Keratinocyte (primary cell): ENCODE measurements around the gene CALHM1. TPM values are rescaled to one million over a fixed set of nuclear protein-coding genes. Genes with fewer than 3 reads are reported as not detected.

Experiments
- DNase-seq: peaks from one replicate; pipeline ENCODE4 v3.0.0-alpha.2; 2011; ENCODE audit warnings: low read depth, missing footprints, low spot score
- FAIRE-seq: peaks from 2 replicates; lab custom pipeline; 2011; peaks lifted over from hg19 to GRCh38; lab: Jason Lieb, UNC
- H2AFZ ChIP-seq: 2 replicates; pipeline ENCODE4 v1.6.0; 2012; ENCODE audit warnings: low read length, control low read depth, inconsistent platforms; ENCODE audit not compliant: control insufficient read depth
- H3K27ac ChIP-seq: 2 replicates; pipeline ENCODE4 v1.5.1; 2011; ENCODE audit warnings: low read length; ENCODE audit not compliant: control insufficient read depth, insufficient read depth
- H3K27me3 ChIP-seq: 3 replicates; pipeline ENCODE4 v1.6.0; 2011; ENCODE audit warnings: low read length; ENCODE audit not compliant: control insufficient read depth, insufficient read depth; ENCODE audit errors: extremely low read depth
- H3K36me3 ChIP-seq, 2 experiments: 2 replicates in 1 of 2; 3 replicates in 1 of 2; pipeline ENCODE4 v1.5.1; 2011; ENCODE audit warnings: low read length in 2 of 2, mild to moderate bottlenecking in 1 of 2; ENCODE audit not compliant: control insufficient read depth in 2 of 2, insufficient read depth in 2 of 2; ENCODE audit errors: extremely low read depth in 1 of 2
- H3K4me1 ChIP-seq: 3 replicates; pipeline ENCODE4 v1.5.1; 2011; ENCODE audit warnings: low read length; ENCODE audit not compliant: control insufficient read depth, insufficient read depth; ENCODE audit errors: extremely low read depth
- H3K4me2 ChIP-seq: 3 replicates; pipeline ENCODE4 v1.6.0; 2011; ENCODE audit warnings: low read depth, low read length; ENCODE audit not compliant: control insufficient read depth, insufficient read depth; ENCODE audit errors: extremely low read depth
- H3K4me3 ChIP-seq, 3 experiments: fragments of 200-600 bp in 1 of 3; sonication (generic) in 1 of 3; 2 replicates in 2 of 3; 3 replicates in 1 of 3; pipeline ENCODE4 v1.5.1; 2011 to 2016; ENCODE audit warnings: low read length in 3 of 3, mild to moderate bottlenecking in 3 of 3, control low read depth in 2 of 3, inconsistent platforms in 1 of 3, low read depth in 1 of 3, mixed read lengths in 1 of 3, mixed run types in 1 of 3, moderate library complexity in 1 of 3; ENCODE audit not compliant: control insufficient read depth in 2 of 3, insufficient read depth in 2 of 3; ENCODE audit errors: extremely low read depth in 1 of 3
- H3K79me2 ChIP-seq: 2 replicates; pipeline ENCODE4 v1.6.0; 2012; ENCODE audit warnings: low read length; ENCODE audit not compliant: control insufficient read depth, insufficient read depth
- H3K9ac ChIP-seq: 3 replicates; pipeline ENCODE4 v1.6.0; 2011; ENCODE audit warnings: low read length; ENCODE audit not compliant: control insufficient read depth, insufficient read depth; ENCODE audit errors: extremely low read depth
- H3K9me1 ChIP-seq: 3 replicates; pipeline ENCODE4 v1.6.0; 2011; ENCODE audit warnings: low read length; ENCODE audit not compliant: control insufficient read depth, insufficient read depth; ENCODE audit errors: extremely low read depth
- H3K9me3 ChIP-seq: 2 replicates; pipeline ENCODE4 v1.5.1; 2012; ENCODE audit warnings: low read depth, low read length; ENCODE audit not compliant: control insufficient read depth
- H4K20me1 ChIP-seq: 3 replicates; pipeline ENCODE4 v1.6.0; 2011; ENCODE audit warnings: low read length; ENCODE audit not compliant: control insufficient read depth, insufficient read depth; ENCODE audit errors: extremely low read depth
- CTCF ChIP-seq, 3 experiments: IDR thresholded peaks in 1 of 3; conservative IDR thresholded peaks in 1 of 3; optimal IDR thresholded peaks in 1 of 3; 2 replicates in 2 of 3; 3 replicates in 1 of 3; pipeline versions ENCODE3 to v1.5.1; 2011; ENCODE audit warnings: low read length in 3 of 3, mild to moderate bottlenecking in 3 of 3, moderate library complexity in 2 of 3, control low read depth in 1 of 3, inconsistent platforms in 1 of 3; ENCODE audit not compliant: insufficient read depth in 2 of 3; ENCODE audit errors: extremely low read depth in 1 of 3
- EZH2 ChIP-seq: IDR thresholded peaks from one replicate; pipeline ENCODE4 v1.6.1; 2012; ENCODE audit warnings: inconsistent platforms, mild to moderate bottlenecking, low read length, moderate library complexity
- dilution Hi-C: fragments of 300-500 bp; cut with MboI; formaldehyde crosslinking; loops from one replicate; pipeline ENCODE4 v1.7.0; 2020; ENCODE audit warnings: low sequenced_read_pairs; ENCODE audit not compliant: extremely low pct_ligation_motif_present
- polyA plus RNA-seq, 5 experiments: library from polyadenylated mRNA; depleted of rRNA in 3 of 5; stranded (reverse) in 3 of 5; stranded (forward) in 1 of 5; unstranded in 1 of 5; fragments of >200 nt; gene quantifications; 1 replicate in 1 of 5; 2 replicates in 3 of 5; 3 replicates in 1 of 5; pipeline versions ENCODE4 v1.2.1 to v1.2.3, GENCODE V29; 2011 to 2012; ENCODE audit warnings: missing spikeins in 2 of 5, low read depth in 1 of 5, low replicate concordance in 1 of 5

Gene CALHM1
- polyA plus RNA-seq, 1 donor (not counting 4 experiments of a cell fraction or from before 2014, with no cell fraction given) = not detected

- TF ChIP-seq EZH2 = no peak
- no peak for TF ChIP-seq CTCF (optimal IDR thresholded peaks at IDR 0.05 in 1 of 3, IDR thresholded peaks at IDR 0.05 in 1 of 3, conservative IDR thresholded peaks at IDR 0.05 in 1 of 3; ENCODE audit: extremely low read depth in 1 of 3, insufficient read depth in 2 of 3, low read length in 3 of 3)
- H3K36me3 ChIP-seq = peaks cover 51% of the 10 kb centered on the region in 2 experiments
- DNase-seq = no peak
These were observed 29.1 kb downstream of the CALHM1 start for GRCh38 chr10:103429647-103430046.

GRCh38 chr10:103428989-103429643, 29.6 kb downstream of the CALHM1 start:
- H4K20me1 ChIP-seq = no peaks in the 10 kb centered on the region
- dilution Hi-C loops = no loop called here
- H3K9ac ChIP-seq = no peak overlapping the region
- no peaks in the 10 kb centered on the region for H3K9me3 ChIP-seq
- H3K36me3 ChIP-seq = peaks cover 48 to 49% of the 10 kb centered on the region in 2 experiments
- H3K4me3 ChIP-seq = no peak overlapping the region
- H3K4me1 ChIP-seq = no peaks in the 10 kb centered on the region
- H3K27me3 ChIP-seq = no peaks in the 10 kb centered on the region
- TF ChIP-seq CTCF (optimal IDR thresholded peaks at IDR 0.05 in 1 of 3, IDR thresholded peaks at IDR 0.05 in 1 of 3, conservative IDR thresholded peaks at IDR 0.05 in 1 of 3; ENCODE audit: extremely low read depth in 1 of 3, insufficient read depth in 2 of 3, low read length in 3 of 3) (no peak), EZH2 (no peak)
- H2AFZ ChIP-seq = no peak overlapping the region
- peaks cover 1% of the 10 kb centered on the region for H3K79me2 ChIP-seq
- H3K9me1 ChIP-seq = no peaks in the 10 kb centered on the region
- FAIRE-seq (no peak), DNase-seq (no peak)
- H3K4me2 ChIP-seq = no peak overlapping the region
- no peak overlapping the region for H3K27ac ChIP-seq

More at GRCh38 chr10:103429647-103430046, 29.1 kb downstream of the CALHM1 start:
- Histone ChIP-seq H3K4me1 (no peaks in the 10 kb centered on the region), H3K27me3 (no peaks in the 10 kb centered on the region), H3K9me3 (no peaks in the 10 kb centered on the region), H4K20me1 (no peaks in the 10 kb centered on the region), H3K4me3 (no peak overlapping the region), H3K27ac (no peak overlapping the region), H3K9me1 (no peaks in the 10 kb centered on the region), H3K4me2 (no peak overlapping the region), H2AFZ (no peak overlapping the region), H3K9ac (no peak overlapping the region), H3K79me2 (peaks cover 1% of the 10 kb centered on the region)
- dilution Hi-C loops = no loop called here
- FAIRE-seq = no peak
